NCI-H345 treated with DMSO at 0.1 percent for 48 hours (cell line): ENCODE data around the gene NAA50.

Experiments
- DNase-seq: peaks from one replicate; lab custom pipeline; 2025; ENCODE audit not compliant: unreplicated experiment; lab: John Stamatoyannopoulos, UW

The NAA50 gene

DNA sequence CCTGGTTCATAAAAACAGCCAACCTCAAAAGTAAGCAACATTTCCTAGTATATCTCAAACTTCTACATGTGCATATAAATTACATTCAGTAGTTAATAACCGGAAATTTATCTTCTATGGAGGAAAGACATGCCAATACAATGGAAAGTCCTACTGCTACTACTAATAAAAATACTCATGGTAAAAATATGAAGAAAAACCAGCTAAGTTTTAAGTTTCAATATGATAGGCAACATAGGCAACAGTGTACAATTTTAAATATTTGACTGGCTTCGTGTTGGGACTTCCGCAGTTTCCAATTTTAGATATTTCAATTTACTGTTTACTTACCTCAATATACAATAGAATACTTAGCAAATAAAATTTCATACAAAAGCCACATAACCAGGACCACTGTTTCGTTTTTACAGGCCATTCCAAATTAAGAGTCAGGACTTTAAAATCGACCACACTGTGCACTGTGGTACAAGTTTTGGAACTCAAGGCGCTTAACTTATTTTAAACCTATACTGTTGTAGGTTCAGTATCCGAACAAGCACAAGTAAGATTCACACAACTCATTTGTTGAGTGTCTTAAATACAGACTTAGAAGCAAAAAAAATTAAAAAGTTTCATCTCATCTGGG, 2.9 kb downstream of the NAA50 start:
- DNase-seq, result no peak

DNA sequence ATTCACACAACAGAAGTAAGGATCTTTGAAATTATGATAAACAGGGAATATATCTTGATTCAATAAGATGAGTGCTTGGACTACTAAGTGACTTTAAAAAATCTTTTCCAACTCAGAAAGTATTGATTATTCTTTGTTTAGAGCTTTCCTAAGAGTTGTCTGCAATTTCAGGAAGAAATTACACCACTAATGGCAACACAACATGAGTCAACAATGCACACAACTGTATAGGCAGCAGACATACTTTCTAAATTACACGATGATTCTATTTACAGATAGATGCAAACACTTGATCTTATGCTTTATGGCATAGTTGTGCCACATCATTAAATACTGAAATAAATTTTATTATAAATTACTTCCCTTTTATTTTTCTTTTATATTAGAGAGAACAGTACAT, 4.4 kb downstream of the NAA50 start:
- no peak for DNase-seq

- no peak for DNase-seq
Measured at GRCh38 chr3:113741086-113741485, 5.0 kb downstream of the NAA50 start.

DNA sequence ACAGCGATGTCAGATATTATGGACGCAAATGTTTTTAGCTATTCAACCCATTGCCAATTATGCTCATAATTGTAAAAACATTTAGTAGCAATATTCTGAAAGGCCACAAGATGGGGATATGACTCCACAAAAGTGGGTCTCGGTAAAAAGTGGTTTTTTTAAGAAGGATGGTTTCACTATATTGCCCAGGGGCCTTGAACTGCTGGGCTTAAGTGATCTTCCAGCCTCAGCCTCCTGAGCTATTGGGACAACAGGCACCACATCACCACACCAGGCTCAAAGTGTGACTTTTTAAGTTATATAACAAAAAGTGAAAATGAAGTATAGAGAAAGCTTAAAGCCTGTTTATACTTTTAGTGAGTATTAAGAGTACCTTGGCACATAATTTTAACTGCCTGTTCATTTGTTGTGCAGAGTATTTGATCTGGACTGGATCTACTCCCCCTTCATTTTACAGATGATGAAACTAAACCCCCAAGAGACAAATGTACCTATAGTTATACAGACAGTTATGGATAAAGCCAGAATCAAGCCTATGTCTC, 9.4 kb downstream of the NAA50 start:
- DNase-seq, result peak; percentile 18

DNA sequence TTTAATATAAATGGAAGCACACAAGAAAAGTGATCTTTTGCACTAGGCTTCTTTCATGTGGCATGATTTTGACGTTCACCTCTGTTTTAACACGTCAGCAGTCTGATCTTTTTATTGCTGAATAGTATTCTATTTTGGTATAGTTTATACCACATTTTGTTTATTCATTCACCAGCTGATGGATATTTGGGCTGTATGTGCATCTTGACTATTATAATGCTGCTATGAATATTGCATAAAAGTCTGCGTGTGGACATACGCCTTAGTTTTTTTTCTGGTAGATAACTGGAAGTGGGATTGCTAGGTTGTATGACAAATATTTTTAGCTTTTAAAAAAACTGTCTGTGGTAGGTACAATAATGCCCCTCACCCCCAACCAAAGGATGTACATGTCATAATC, 14.4 kb downstream of the NAA50 start:
- DNase-seq, result no peak

DNA sequence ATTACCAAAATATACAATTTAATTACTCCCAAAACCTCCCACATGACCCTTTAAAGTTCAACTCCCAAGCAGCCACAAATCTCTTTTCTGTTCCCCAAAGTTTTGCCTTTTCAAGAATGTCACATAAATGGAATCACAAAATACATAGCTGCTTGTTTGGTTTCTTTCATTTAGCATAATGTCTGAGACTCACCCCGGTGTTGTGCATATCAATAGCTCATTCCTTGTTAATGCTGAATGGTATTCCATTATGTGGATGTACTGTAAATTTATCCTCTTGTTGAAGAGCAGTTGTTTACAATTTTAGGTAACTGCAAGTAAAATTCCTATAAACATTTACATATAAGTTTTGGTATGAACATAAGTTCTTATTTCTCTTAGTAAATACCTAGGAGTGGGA, 15.5 kb downstream of the NAA50 start:
- no peak for DNase-seq

DNA sequence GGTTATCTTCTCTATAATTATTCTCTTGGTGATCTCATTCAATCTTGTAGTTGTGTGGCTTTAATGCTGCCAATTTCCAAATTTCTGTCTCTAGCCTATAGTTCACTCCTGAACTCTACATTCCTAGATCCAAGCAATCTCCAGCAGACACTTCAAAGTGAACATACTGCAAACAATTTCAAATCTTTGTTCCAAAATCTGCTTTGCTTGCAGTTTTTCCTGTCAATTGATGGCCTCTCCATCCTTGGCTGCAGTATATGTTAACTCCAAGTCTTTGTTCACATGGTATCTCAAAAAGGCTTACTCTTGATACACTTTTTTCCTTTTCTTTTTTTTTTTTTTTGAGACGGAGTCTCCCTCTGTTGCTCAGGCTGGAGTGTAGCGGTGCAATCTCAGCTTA, 17.4 kb downstream of the NAA50 start:
- no peak for DNase-seq

DNA sequence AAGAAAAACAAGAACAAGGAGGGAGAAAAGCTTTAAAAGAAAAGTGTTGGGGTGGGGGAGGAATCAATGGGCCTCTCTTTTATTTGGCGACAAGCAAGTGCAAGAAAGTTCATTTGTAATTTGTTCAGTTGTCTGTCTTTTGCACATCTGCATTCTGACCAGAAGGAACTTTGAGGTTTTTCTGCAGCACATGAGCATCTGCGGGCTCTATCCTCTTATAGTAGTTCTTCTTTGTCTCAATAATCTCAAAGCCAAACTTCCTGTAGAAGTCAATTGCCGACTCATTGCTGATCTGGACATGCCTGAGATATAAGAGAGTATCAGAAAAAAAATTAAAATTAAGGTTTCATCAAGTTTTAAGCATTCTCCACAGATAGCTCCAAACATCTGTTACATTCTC, 24.4 kb downstream of the NAA50 start:
- DNase-seq, result no peak

GRCh38 chr3:113719758-113720157, 26.3 kb downstream of the NAA50 start:
- no peak for DNase-seq

GRCh38 chr3:113719294-113719693, 26.8 kb downstream of the NAA50 start:
- no peak for DNase-seq

DNA sequence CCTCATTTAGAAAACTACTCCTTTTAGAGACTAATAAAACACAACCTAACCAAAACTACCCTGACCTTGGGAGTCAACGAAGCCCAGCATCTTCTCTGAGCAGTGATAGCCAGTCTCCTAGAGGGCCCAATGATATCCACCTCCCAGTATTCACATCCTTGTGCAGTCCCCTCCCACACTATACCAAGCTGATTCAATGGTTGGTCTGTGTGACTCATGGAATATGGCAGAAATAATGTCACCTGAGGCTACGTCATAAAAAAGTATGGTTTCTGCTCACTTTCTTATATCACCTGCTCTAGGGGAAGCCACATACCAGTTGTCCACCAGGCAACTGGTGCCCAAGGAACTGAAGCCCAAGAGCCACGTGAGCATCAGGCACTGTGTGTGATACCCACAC, 28.2 kb downstream of the NAA50 start:
- no peak for DNase-seq

- no peak for DNase-seq
Measured at GRCh38 chr3:113717308-113717707, 28.7 kb downstream of the NAA50 start.

DNA sequence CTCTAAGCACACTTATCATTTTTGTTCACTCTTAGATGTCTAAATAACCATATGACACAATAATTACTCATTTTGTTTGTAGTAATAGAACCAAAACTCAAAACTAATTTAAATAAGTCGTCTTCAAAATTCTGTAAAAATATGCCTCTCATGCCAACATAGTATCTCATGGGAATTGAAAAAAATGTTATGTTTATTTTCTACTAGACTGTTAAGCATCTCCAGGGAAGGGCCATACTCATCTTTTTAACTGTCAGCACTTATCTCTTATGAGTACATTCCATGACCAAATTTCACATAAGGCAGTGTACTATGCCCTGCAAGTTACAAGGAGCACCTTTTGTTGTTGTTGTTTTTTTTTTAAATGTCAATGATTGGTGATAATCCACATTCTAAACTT, 31.3 kb downstream of the NAA50 start:
- no peak for DNase-seq

- DNase-seq, result no peak
Measured at GRCh38 chr3:113712129-113712528, 33.9 kb downstream of the NAA50 start.

DNA sequence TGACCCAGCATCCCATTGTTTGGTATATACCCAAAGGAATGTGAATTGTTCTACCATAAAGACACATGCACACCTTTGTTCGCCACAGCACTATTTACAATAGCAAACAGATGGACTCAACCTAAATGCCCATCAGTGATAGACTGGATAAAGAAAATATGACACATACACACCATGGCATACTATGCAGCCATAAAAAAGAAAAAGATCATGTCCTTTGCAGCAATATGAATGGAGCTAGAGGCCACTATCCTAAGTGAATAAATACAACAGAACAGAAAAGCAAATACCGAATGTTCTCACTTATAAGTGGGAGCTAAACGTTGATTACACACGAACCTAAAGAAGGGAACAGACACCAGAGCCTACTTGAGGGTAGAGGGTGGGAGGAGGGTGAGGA, 38.2 kb downstream of the NAA50 start:
- DNase-seq, result no peak

DNA sequence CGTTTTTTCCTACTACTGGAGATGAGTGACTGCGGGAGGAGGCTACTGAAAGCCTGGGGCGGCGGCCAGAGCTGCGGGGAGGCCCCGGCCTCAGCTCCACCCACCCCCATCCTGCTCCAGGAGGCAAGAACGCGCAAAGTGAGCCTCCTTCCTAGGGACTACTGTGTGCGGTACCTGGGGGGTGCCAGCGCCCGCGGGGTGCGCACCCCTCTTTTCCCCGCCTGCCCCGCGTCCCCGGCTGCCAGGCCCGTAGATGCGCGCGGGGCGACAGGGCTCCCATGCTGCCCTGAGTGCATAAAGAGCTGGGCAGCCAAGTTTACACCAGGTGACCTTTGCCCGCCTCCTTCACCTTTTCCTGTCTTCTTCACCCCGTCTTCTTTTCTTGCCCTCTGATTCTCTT, 47.1 kb downstream of the NAA50 start:
- DNase-seq, result no peak

GRCh38 chr3:113698213-113698742, 47.8 kb downstream of the NAA50 start:
- no peak for DNase-seq

DNA sequence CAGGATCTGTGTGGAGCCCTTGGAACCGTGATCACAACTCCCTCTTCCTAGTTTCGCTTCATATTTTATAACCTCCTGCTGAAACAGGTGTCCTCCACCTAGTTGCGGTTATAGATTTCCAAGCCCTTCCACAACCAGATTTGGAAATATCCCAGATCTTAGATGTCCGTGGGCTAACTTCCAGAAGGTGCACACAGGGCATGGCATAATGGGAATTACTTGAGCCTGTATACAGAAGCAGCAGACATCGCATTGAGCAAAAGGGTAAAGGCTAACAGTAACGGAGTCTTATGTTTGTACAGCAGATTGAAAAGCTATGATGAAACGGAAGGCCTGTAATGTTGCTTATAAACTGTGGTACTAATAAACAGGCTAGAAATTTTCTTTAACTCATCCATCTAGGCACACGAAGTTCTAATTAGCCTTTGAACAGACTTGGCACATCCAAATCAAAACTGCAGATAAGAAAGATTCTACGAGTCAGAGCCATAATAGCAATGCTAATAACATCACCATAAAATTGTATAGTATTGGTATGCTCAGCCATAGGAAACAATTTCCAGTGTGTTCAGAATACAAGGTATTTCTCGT, 48.5 kb downstream of the NAA50 start:
- DNase-seq, result no peak

DNA sequence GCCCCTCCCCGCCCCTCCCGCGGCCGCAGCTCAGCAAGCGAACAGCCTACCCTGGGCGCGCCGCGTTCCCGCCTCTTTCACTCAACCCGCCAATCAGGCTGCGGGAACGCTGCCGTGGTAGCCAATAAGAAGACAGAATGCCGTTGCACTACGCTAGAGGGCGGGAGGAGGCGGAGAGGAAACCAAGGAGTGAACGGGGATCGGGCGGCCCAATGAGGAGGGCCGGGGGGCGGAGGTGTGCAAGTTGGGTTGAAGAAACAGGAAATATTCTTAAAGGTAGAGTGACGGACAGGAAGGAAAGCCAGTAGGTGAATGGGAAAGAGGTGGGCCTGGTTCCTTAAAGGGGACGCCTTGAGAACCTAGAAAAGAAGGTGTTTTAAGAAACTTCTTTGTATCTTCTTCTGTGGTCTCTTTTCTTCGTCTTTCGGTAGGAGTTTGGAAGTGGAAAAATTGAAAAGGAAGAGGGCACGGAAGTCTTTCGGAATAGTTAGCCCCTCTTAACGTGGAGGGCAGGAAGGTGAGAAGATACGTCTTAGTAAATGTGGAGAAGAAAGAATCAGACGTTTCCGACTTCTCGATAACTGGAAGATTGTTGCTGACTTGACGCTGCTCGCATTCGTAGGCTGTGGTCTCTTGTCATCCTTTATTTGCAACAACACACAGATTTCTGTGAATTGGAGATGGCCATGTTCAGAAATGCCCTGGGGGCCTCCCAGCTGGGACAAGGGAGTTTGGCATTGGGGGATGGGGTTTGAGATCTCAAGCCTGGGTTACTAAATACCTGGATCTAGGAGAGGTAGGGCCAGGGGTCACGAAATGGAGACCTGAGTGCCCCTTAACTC, 49.2 kb downstream of the NAA50 start:
- DNase-seq, result peak; percentile 89

DNA sequence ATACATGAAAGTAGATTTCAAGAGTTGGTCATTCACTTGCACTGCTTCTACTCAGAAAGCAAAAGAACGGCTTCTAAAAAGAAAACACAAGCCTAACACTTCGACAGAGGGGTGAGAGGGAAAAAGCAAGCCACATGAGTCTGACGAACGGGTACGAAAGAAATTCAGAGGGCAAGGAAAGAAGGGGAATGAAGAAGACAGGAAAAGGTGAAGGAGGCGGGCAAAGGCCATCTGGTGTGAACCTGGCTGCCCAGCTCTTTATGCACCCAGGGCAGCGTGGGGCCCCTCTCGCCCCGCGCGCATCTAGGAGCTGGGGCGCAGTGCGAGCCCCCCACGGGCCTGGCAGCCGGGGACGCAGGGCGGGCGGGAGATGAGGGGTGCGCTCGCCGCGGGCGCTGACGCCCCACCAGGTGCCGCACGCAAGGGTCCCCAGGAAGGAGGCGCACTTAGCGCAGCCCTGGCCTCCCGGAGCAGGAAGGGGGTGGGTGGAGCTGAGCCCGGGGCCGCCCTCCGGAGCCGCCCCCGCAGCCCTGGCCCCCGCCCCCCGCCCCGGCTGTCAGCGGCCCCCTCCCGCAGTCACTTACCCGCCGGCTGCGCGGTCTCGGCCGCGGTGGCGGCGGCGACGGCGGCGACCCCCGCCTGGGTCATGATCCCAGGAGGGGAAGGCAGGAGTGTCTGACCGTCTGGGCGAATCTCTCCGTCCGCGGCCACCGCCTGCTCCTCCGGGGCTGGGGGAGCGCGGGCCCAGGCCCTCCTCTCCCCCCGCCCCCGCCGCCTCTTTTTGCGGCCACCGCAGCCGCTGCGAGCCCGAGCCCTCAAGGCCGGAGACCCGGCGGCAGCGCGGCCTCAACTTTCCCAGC, 50.0 kb downstream of the NAA50 start, which contains the start of gene USF3:
Gene USF3, minus strand, starts transcription at position 857 of the 860 bp plus-strand sequence. CDS start 21,764 bp downstream, outside the sequence.
- DNase-seq, result no peak

DNA sequence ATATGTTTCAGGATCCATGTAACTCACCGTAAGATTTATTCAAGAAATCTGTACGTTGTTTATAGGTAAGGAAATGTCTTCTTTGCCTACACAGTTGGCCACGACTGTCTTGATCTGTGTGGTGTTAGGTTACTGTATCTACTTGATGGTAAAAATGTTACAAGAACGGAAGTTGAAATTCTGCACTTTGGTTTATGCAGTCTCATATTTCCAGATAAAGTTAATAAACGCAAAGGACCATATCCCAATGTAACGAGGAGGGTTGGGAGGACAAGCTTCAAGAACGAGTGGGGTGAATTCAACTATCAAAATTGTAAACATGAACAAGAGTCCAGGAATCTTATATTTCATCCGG, 50.6 kb downstream of the NAA50 start:
- no peak for DNase-seq
